Fibroblast of skin of left quadriceps (primary cell): ENCODE measurements around the gene TTC22.

Experiments
- DNase-seq, 2 experiments: peaks; one replicate each; pipeline ENCODE4 v3.0.0-alpha.2; 2013; ENCODE audit warnings: low read depth in 2 of 2

The TTC22 gene

GRCh38 chr1:54751426-54751825 lies 49.7 kb downstream of the TTC22 start:
- DNase-seq = no peak

GRCh38 chr1:54750596-54750995 lies 50.5 kb downstream of the TTC22 start:
- no peak for DNase-seq

GRCh38 chr1:54748094-54748835 lies 52.9 kb downstream of the TTC22 start:
- no peak for DNase-seq

GRCh38 chr1:54745864-54746263 lies 55.3 kb downstream of the TTC22 start:
- DNase-seq = no peak

GRCh38 chr1:54745274-54745673 lies 55.8 kb downstream of the TTC22 start:
- no peak for DNase-seq

- no peak for DNase-seq
Observed at GRCh38 chr1:54744696-54745095, 56.4 kb downstream of the TTC22 start.

GRCh38 chr1:54743416-54744226 lies 57.5 kb downstream of the TTC22 start:
- no peak for DNase-seq

- no peak for DNase-seq
Observed at GRCh38 chr1:54742282-54742681, 58.8 kb downstream of the TTC22 start.

- no peak for DNase-seq
Observed at GRCh38 chr1:54741531-54741930, 59.6 kb downstream of the TTC22 start.

- DNase-seq = no peak
Observed at GRCh38 chr1:54738244-54738643, 62.9 kb downstream of the TTC22 start.

GRCh38 chr1:54736685-54737084 lies 64.4 kb downstream of the TTC22 start:
- no peak for DNase-seq
